AG08395 (cell line): Measurements from ENCODE around the gene NRF1.

Experiments
- DNase-seq: peaks from one replicate; pipeline ENCODE4 v3.0.0; 2012; ENCODE audit warnings: mixed read lengths, low spot score

NRF1 gene

DNA sequence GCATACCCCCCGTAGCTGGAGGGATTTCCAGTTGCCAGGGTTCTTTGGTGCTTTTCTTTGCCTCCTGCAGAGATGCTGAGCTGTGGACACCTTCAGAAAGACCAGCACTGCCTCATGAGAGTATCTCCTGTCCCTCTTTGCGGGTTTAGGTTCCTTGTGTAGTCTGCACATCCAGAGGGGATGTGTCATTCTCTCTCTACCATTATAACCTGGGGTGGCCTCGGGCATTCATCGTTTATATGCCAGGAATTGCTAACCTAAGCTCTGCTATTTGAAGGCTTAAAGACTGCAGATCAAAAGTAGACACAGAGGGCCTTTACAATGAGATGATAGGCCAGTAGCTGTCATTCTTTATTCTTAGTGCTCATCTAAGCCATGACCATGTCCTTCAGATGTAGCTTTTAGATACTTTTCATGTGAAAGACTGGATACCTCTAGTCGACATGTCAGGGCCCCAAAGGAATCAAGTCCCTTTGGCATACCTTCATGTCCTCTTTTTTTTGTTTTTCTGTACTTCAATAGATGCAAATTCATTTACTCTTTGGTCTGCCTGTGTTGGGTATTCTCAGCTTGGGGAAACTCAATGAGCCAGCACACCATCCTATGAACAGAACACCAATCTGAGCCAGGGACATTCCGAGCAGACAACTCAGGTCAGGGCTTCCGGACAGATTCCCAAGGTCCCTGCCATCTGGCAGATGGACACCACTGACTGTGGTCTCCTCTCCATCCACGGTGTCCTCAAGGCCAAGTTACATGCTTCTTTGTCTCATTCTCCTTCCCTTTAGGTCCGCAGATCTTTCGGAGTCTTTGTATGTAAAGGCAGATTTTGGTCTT lies 129.3 kb downstream of the NRF1 start:
- DNase-seq: no peak

DNA sequence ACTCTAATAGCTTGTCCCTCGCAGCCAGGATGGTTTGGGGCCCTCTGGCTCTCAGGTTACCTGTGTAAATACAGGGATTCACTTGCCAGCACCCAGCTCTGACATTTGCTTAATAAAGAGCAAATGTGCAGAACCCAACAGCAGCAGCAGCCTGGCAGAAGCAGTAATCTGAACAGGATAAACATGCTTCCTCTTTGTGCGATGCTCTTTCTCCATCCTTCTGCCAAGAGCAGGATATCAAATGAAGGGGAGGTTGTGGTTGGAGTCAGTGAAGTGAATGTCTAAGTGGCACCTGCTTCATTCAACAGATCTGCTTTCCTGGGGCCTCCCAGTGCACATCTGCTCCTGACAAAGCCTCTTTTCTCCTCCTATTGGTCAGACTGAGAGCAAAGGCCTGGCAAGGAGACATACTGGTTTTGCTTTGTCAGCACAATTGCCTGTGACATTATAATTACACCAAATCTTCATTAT lies 130.3 kb downstream of the NRF1 start:
- no peak for DNase-seq

DNA sequence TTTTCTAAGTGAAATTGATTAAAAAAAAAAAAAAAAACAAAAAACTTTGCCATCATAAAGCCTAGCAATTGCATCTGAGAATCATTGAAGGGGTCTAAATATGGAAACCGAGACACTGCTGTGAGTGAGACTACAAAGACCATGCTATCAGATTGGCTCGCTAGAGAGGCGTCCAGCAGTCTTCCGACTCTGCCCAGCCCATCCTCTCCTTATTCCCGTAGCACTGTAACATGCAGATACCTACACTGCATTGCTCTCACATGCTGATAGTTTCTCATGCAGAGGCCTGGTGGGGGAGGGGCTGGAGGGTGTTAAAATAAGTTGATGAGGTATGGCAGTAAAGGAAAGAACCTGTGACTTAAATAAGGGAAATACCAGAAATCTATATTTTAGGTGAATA lies 130.7 kb downstream of the NRF1 start:
- no peak for DNase-seq

DNA sequence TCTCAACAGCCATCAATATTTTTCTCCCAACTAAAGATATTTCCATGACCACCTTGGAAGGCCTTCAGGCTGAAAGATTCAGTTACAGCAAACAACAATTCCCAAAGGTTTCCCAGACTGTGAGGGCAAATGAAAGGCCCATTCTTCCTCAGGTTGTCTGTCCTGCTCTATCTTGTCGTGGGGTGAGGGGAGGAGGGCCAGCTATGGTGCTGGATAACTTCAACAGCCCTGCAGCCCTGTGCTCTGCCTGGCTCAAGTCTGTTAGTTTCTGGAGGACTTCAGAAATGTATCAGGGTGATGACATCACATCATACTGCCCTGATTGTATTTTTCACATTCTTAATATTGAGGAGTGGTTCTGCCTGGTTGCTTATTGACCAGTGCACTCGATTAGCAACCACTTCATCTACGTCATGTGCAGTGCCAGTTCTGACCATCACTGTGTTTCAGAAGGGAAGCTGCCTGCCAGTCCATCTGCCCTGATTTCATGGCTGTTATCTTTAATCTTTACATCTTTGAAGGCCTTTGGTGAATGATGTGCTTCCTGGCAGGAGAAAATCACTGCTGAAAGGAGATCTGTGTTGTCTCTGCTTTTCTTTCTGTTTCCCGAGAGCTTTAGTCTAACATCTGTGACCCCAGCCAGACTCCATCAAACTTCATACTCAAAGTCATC lies 135.5 kb downstream of the NRF1 start:
- DNase-seq: no peak

DNA sequence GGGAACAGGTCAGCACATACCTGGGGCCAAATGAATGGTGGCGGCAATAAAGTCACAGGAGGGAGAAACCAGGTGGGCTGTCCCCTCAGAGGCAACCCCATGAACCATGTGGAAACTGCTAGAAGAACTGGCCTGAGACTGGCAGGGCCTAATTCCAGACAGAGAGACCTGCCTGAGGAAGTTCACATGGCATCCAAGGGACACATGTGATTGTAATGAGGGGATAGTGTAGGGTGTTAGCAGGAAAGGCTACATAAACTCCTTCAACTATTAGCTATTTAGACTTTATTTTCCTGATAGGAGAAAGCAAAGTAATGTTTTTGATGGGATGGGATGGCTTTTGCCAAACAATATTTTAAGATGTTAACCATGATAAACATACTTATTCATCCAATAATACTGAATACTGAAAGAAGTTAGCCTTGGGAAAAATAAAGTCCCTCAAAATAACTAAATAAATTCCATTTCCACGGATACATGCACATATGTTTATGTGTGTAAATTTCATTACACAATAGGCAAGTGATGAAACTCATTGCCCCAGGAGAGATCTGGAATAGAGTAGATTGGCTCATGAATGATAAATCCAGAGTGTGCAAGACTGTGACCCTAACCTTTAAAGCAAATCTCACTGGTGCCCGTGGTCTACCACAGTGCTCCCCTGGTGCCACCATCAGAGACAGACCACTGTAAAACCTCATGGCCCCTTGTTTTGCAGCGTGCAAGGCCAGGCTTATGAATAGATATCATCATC lies 137.0 kb downstream of the NRF1 start:
- DNase-seq: no peak

DNA sequence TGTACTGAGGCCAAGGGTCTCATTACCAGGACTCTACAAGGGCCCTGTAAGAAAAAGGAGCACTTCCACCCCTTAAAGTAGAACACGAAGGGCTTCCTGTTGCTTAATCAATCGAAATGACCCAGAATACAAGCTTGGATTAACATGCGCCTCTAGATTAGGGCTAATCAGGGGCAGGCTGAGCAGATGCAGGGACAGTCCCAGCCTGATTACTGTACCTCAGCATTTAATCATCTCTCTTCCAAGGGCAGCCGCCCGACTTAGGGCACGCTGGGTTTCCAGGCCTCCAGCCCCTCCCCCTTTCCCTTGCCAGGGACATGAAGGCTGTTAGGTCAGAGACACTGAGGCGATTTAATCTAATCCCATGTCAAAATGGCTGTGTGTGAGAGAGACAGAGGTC lies 138.6 kb downstream of the NRF1 start:
- no peak for DNase-seq

DNA sequence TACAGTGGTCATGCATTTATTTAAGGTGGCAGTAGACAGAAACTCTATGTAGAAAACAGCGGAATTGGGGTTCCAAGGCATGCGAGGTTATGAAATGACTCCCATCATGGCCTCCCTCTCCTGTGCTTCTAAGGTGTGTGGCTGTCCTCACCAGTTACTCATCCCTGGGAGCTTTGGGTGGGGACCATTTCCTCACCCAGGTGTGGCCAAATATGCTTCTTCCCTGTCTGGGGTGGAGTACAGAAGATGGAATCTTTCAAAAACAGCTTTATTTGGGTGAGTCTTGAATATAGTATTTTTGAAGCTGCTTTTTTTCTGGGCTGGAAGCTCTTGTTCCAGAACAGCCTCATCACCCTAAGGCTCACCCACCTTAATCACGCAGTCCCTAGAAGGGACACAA lies 139.0 kb downstream of the NRF1 start:
- no peak for DNase-seq

DNA sequence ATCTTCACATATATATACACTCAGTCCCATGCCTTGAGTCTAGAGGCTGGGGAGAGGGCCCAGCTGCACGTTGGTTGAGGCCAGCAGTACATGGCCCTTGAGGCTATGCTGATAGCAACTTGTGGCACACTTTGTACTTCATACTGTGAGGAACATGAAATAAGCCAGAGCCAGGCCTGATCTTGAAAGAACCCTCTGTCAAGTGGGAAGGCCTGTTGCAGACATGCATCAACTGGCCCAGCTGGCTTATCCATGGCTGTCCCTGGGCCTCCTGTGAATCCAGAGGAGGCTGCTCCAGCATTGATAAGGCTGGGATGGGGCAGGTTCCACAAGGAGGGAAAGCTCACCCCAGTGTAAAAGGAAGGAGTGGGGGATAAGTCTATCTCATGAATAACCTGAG lies 140.4 kb downstream of the NRF1 start:
- no peak for DNase-seq

DNA sequence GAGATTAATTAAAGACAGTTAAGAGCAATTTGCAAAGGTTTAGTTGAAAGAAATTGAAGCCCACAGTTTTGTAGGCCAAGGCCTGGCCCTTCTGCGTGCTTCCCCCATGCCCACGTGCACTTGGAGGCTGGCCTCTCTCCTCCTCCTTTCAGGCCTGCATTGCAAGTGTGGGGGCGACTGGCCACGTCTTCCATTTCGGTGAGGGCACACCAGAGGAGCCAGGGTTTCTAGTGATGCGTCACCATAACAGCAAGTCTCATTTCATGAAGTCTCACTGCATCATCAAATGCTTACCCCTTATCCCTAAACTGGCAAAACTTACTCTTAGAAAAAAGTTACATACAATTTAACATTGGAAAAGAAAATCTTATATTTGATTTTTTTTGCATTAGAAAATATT lies 141.2 kb downstream of the NRF1 start:
- no peak for DNase-seq

DNA sequence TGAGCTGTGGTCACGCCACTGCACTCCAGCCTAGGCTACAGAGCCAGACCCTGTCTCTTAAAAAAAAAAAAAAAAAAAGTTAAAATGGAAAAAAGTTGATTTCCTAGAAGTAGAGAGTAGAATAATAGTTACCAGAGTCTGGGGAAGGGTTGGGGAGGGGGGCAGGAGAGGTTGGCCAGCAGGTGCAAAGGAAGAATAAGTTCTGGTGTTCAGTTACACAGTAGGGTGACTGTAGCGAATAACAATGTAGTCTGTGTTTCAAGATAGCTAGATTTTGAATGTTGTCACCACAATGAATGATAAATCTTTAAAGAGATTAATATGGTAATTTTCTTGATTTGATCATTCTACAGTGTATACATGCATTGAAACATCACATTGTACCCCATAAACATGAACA lies 142.9 kb downstream of the NRF1 start:
- DNase-seq: no peak

DNA sequence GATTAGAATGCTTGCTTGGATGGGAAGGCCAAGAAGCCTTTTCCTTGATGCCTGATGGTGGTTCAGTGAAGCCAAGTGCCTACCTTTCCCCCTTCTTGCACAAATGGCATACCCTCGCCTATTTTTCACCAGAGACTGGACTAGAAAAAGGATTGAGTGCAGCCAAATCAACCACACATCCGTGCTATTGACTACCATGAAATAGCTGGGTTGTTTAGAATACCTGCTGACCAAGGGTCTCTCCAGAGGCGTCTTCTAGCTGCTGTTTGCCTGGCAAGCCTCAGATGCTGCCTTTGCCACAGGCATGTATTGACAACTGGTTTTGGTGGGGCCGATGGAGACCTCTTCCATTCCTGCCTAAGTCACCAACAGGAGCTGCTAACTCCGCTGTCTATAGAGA lies 146.5 kb downstream of the NRF1 start:
- no peak for DNase-seq

DNA sequence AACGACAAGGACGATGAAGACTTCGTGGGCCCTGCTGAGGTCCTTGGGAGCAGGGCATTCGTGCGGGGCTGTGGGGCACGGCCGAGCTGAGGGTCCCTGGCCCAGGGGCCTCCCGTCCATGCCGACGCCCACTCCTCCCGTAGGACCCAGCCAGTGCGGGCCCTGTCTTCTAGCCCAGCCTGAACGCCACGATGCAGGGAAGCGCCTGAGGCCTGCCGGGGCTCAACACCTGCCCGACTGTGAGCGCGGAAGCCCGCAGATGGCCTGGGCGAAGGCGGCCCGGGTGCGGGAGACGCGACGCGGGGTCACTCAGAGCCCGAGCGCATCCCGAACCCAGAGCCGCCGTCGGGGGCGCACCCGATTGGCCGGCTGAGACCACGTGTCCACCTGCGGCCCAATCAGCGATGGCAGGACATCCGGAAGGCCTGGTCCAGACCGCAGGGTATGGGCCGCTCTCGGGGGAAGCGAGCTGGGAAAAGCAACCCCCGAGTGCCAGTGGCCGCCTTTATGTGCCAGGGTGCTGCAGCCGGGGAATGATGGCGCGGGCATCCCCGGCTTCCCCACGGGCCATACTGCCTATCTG lies 151.0 kb downstream of the NRF1 start:
- no peak for DNase-seq

DNA sequence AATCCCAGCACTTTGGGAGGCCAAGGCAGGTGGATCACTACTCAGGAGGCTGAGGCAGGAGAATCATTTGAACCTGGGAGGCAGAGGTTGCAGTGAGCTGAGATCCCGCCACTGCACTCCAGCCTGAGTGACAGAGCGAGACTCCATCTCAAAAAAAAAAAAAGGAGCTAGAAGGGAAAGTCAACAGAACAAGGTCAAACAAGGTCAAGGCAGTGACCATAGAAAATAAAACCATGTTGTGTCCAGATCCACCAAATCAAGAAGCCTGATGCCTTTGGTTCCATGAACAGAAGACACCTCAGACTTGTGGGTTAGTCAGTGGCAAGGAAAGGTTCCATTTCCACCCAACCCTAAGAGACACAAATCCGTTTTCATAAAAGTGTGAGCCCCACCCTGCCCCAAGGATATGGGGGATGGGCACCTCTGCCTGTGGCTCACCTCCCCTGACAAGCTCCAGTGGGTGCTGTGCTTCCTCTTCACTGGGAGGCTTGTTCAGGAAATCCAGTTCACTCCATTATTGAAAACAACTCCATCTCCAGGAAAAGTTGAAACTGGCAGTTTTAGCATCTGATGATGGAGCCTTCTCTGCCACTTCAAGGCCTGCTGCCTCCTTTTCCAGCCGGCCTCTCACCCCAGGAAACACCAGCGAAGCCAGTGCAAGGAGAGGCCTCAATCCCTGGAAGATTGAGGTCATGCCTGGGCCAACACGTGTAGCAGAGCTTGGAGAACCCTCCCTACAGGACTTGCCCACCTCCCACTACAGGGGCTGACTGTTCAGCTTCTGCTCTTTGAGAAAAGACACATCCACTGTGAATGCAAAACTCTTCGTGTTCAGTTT lies 152.9 kb downstream of the NRF1 start:
- DNase-seq: no peak

DNA sequence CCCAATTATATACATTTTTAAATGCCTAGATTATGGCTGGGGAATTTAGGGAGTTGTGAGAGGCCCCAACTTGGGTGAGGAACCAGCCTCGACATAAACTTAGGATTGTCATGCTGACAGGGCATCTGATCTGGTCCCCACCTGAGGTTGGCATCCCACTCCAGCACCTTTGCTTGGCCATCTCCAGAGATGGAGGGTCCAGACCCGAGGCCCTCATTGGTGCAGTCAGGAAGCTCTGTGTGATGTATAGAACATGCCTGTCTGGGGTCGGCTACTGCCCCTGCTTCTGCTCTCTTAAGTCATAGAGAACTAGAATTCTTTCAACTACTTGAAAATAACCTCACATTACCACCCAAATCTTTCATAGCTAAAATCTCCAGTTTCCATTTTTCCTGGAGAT lies 153.8 kb downstream of the NRF1 start:
- no peak for DNase-seq

DNA sequence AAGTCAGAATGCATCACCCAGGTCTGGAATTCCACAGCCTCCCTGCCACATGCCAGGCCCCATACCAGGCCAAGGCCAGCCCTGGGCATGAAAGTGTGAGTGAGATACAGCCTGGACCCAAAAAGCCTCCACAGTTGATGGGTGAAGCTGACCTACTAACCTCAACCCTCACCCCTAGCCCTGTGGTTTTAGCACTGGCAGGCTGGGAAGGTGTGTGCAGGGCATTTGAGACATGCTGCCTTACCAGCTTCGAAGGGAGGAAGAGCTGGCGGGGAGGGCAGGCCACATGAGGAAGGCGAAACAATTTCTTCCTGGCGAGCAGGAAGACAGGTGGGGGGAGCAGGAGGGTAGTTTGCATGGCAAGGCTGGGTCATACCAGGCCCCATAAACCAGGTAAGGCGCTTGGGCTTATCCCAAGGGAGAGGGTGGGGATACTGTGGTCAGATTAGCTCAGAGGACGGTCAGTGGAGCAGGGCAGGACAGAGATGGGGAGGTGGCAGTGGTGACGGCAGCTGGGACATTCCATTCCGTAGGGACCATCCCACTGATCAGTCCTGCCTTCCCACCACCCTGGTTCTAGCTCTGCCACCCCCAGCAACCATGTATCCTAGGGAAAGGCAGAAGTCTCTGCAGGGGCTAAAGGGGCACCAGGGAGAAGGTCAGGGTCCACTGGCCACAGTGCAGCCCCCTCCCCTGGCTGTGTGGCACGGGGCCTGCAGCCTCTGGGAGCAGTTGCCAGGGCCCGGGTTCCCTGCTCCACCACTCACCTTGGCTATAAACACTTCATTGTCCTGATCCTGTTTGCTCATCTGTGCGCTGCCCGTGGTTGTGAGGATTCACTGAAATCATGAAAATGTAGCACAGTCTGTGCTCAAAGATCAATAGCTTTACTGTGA lies 155.8 kb downstream of the NRF1 start:
- no peak for DNase-seq

DNA sequence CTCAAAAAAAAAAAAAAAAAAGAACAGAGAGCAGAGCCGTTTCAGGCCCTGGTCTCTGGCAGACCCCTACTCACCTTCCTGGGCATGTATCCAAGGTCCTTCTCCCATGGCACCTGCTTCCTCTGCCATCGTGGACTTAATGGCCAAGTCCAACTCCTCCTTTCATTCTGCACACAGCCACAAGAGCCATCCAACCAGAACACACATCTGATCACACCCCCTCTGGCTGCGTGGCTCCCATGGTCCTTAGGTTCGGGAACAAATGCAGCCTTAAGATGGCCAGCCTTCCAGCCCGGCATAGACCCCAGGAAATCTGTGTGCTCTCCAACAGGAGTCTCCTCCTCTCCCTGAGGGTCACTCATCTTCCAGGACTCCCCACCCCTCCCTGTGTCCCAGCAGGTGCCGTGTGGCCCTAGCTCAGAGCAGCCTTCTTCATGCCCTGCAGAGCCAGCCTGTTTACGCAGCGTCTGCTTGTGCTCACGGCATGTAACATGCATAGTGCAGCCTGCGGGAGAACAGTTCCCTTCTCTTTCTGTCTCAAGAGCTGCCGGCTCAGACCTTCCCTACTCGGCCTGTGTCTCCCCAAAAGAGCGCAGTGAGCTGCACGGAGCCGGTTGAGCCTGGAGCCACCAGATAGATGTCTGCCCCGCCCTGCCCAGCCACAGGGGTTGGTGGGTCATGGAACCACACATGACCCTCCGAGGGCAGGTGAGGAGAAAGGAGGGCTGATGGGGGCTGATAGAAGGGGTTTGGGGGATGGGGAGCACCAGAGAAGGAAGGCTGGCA lies 157.3 kb downstream of the NRF1 start:
- no peak for DNase-seq

DNA sequence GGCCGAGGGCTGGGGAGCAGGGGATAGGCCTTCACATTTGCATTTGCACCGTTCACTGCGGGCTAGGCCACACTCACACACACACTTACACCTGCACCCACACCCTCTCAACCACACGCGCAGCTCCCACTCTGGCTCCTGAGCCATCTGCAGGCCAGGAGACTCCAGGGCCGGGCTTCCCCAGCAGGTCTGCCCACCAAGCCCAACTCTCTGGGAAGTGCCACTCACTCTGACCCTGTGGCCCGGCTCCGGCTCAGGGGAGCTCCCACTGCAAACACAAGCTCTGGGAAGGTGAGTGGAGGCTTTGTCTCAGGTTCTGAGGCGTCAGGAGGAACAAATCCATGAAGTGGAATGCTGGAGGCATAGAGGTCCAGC lies 157.9 kb downstream of the NRF1 start:
- no peak for DNase-seq

DNA sequence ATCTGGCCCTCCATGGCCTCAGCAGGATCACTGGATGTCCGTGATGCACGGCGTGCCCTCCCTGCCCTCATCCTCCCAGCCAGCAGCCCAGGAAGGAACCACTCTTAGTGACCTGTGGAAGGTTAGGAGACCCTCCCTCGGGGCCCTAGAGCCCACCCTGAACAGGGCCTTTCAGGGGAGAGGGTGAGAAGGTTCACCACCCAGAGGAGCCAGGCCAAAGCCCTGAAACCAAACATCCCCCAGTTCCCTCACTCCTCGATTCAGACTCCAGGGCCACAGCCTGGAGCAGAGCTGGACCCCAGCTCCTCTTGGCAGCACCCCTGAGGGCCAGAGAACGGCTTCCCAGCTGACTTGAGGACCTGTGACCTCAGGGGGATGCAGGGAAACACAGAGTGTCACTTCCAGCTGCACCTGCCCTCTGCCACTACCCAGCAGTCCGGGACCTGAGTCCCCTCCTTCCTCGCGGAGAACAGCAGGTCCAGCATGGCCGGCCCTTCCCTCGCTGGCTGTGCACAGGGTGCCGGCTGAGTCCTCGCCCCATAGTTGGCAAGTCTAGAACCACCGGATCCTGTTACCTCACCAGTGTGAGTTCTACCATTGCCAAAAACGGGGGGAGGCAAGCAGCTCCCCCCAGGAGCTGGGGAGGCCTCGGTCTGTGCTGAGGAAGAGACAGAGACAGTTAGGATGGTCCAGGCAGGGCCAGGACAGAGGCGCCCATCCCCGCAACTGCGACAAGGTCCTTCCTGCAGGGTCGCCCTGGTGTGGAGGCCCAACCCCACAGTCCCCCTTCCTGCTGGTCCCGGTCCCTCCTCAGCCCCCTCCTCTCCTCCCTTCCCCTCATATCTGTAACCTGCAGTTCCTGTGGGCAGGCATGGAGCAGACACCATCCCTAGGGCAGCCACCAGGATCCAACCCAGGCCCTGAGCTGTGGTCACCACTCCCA lies 158.6 kb downstream of the NRF1 start:
- DNase-seq: no peak
